ENCODE measurements around the gene PLA2G2E. TPM values are rescaled to one million over a fixed set of nuclear protein-coding genes. Genes with fewer than 3 reads are reported as not detected.
A peak's percentile ranks its signal among the peaks of the same experiment; 100 is the strongest.

Gene PLA2G2E
- total and polyA plus RNA-seq, 2 donors (not counting 1 experiment from before 2014, with no cell fraction given): not detected

GRCh38 chr1:19921310-19921709 is 2.1 kb downstream of the PLA2G2E start:
- DNase-seq (ENCODE audit: low read depth in 2 of 2): no peak
- Histone ChIP-seq H4K20me1 (ENCODE audit: control insufficient read depth, extremely low read depth, insufficient read depth, low read length) (no peaks in the 10 kb centered on the region), H3K27ac (ENCODE audit: insufficient read depth, low read length) (no peak overlapping the region), H3K4me2 (ENCODE audit: extremely low read depth, insufficient read depth, low read length) (no peak overlapping the region), H3K4me1 (ENCODE audit: control insufficient read depth, extremely low read depth, insufficient read depth, low read length) (no peaks in the 10 kb centered on the region), H3K9ac (ENCODE audit: insufficient read depth, low read length) (no peak overlapping the region), H3K79me2 (ENCODE audit: control insufficient read depth, insufficient read depth, low read length) (no peaks in the 10 kb centered on the region), H2AFZ (ENCODE audit: low read length) (no peak overlapping the region), H3K9me3 (ENCODE audit: control insufficient read depth, insufficient read depth, low read depth, low read length) (no peaks in the 10 kb centered on the region), H3K4me3 (replicated peaks in 1 of 4; ENCODE audit: control extremely low read depth in 1 of 4, insufficient read depth in 1 of 4, low read depth in 3 of 4, low read length in 4 of 4) (no peak overlapping the region), H3K27me3 (ENCODE audit: control insufficient read depth, insufficient read depth, low read length) (no peaks in the 10 kb centered on the region), H3K36me3 (ENCODE audit: control insufficient read depth, insufficient read depth, low read length) (no peaks in the 10 kb centered on the region)
- TF ChIP-seq CTCF (conservative IDR thresholded peaks at IDR 0.05 in 1 of 2, IDR thresholded peaks at IDR 0.05 in 1 of 2; ENCODE audit: low read depth in 1 of 2, low read length in 2 of 2) (no peak), EZH2 (IDR thresholded peaks at IDR 0.05; ENCODE audit: low read length, missing control alignments) (no peak)

GRCh38 chr1:19920132-19920710 is 3.2 kb downstream of the PLA2G2E start:
- Histone ChIP-seq H3K36me3 (ENCODE audit: control insufficient read depth, insufficient read depth, low read length) (no peaks in the 10 kb centered on the region), H3K4me2 (ENCODE audit: extremely low read depth, insufficient read depth, low read length) (no peak overlapping the region), H3K9me3 (ENCODE audit: control insufficient read depth, insufficient read depth, low read depth, low read length) (no peaks in the 10 kb centered on the region), H3K27ac (ENCODE audit: insufficient read depth, low read length) (no peak overlapping the region), H3K4me1 (ENCODE audit: control insufficient read depth, extremely low read depth, insufficient read depth, low read length) (no peaks in the 10 kb centered on the region), H2AFZ (ENCODE audit: low read length) (no peak overlapping the region), H3K79me2 (ENCODE audit: control insufficient read depth, insufficient read depth, low read length) (no peaks in the 10 kb centered on the region), H3K4me3 (replicated peaks in 1 of 4; ENCODE audit: control extremely low read depth in 1 of 4, insufficient read depth in 1 of 4, low read depth in 3 of 4, low read length in 4 of 4) (no peak overlapping the region), H4K20me1 (ENCODE audit: control insufficient read depth, extremely low read depth, insufficient read depth, low read length) (no peaks in the 10 kb centered on the region), H3K27me3 (ENCODE audit: control insufficient read depth, insufficient read depth, low read length) (no peaks in the 10 kb centered on the region), H3K9ac (ENCODE audit: insufficient read depth, low read length) (no peak overlapping the region)
- TF ChIP-seq CTCF (conservative IDR thresholded peaks at IDR 0.05 in 1 of 2, IDR thresholded peaks at IDR 0.05 in 1 of 2; ENCODE audit: low read depth in 1 of 2, low read length in 2 of 2): no peak
- no peak for TF ChIP-seq EZH2 (IDR thresholded peaks at IDR 0.05; ENCODE audit: low read length, missing control alignments)
- DNase-seq (ENCODE audit: low read depth in 2 of 2): no peak

GRCh38 chr1:19918057-19918456 is 5.4 kb downstream of the PLA2G2E start:
- H3K36me3 ChIP-seq (ENCODE audit: control insufficient read depth, insufficient read depth, low read length): peaks cover 3% of the 10 kb centered on the region
- no peak overlapping the region for H3K9ac ChIP-seq (ENCODE audit: insufficient read depth, low read length)
- H3K9me3 ChIP-seq (ENCODE audit: control insufficient read depth, insufficient read depth, low read depth, low read length): no peaks in the 10 kb centered on the region
- no peaks in the 10 kb centered on the region for H3K27me3 ChIP-seq (ENCODE audit: control insufficient read depth, insufficient read depth, low read length)
- H3K4me2 ChIP-seq (ENCODE audit: extremely low read depth, insufficient read depth, low read length): no peak overlapping the region
- H3K4me1 ChIP-seq (ENCODE audit: control insufficient read depth, extremely low read depth, insufficient read depth, low read length): no peaks in the 10 kb centered on the region
- DNase-seq (ENCODE audit: low read depth in 2 of 2): peak; percentile 66 to 83
- H4K20me1 ChIP-seq (ENCODE audit: control insufficient read depth, extremely low read depth, insufficient read depth, low read length): no peaks in the 10 kb centered on the region
- H3K4me3 ChIP-seq (replicated peaks in 1 of 4; ENCODE audit: control extremely low read depth in 1 of 4, insufficient read depth in 1 of 4, low read depth in 3 of 4, low read length in 4 of 4): no peak overlapping the region
- no peak overlapping the region for H3K27ac ChIP-seq (ENCODE audit: insufficient read depth, low read length)
- no peaks in the 10 kb centered on the region for H3K79me2 ChIP-seq (ENCODE audit: control insufficient read depth, insufficient read depth, low read length)
- TF ChIP-seq EZH2 (IDR thresholded peaks at IDR 0.05; ENCODE audit: low read length, missing control alignments) (no peak), CTCF (conservative IDR thresholded peaks at IDR 0.05 in 1 of 2, IDR thresholded peaks at IDR 0.05 in 1 of 2; ENCODE audit: low read depth in 1 of 2, low read length in 2 of 2) (peak; percentile 95 to 96)
- H2AFZ ChIP-seq (ENCODE audit: low read length): no peak overlapping the region
